WTC11 (cell line): ENCODE results near the gene PRKCE.

Experiments used
- CBFB ChIP-seq: sonication (generic); formaldehyde crosslinking; IDR thresholded peaks from 2 replicates; pipeline ENCODE4 v1.8.1; 2022; ENCODE audit warnings: mild to moderate bottlenecking, low read depth, missing genetic modification reagents
- CREB1 ChIP-seq: sonication (generic); formaldehyde crosslinking; IDR thresholded peaks from 2 replicates; pipeline ENCODE4 v1.8.0; 2023; ENCODE audit warnings: mild to moderate bottlenecking, missing genetic modification reagents
- CTCF ChIP-seq: fragments of 200-600 bp; IDR thresholded peaks from 2 replicates; pipeline ENCODE4 v1.8.0; 2022; ENCODE audit warnings: antibody characterized with exemption
- ESRRA ChIP-seq: sonication (generic); formaldehyde crosslinking; IDR thresholded peaks from 2 replicates; pipeline ENCODE4 v1.8.1; 2022; ENCODE audit warnings: mild to moderate bottlenecking, missing genetic modification reagents, borderline replicate concordance
- MLX ChIP-seq: sonication (generic); formaldehyde crosslinking; IDR thresholded peaks from 2 replicates; pipeline ENCODE4 v1.8.1; 2023; ENCODE audit warnings: mild to moderate bottlenecking, missing genetic modification reagents, moderate library complexity
- NFE2L1 ChIP-seq: sonication (generic); formaldehyde crosslinking; IDR thresholded peaks from 2 replicates; pipeline ENCODE4 v1.8.1; 2023; ENCODE audit warnings: missing genetic modification reagents
- NR3C1 ChIP-seq: sonication (generic); formaldehyde crosslinking; conservative IDR thresholded peaks from 2 replicates; pipeline ENCODE4 v1.8.1; 2023; ENCODE audit warnings: low read depth, mild to moderate bottlenecking, missing genetic modification reagents
- USF1 ChIP-seq: sonication (generic); formaldehyde crosslinking; IDR thresholded peaks from 2 replicates; pipeline ENCODE4 v1.8.0; 2022; ENCODE audit warnings: mild to moderate bottlenecking, missing genetic modification reagents
- ZNF121 ChIP-seq: sonication (generic); formaldehyde crosslinking; IDR thresholded peaks from 2 replicates; pipeline ENCODE4 v1.8.0; 2023; ENCODE audit warnings: missing genetic modification reagents

- TF ChIP-seq CTCF: no peak
- no peak for TF ChIP-seq ZNF121 (CRISPR knock-in tag)
- no peak for TF ChIP-seq NR3C1 (CRISPR knock-in tag)
- TF ChIP-seq MLX (CRISPR knock-in tag): no peak
- no peak for TF ChIP-seq USF1 (CRISPR knock-in tag)
- TF ChIP-seq CREB1: no peak
- no peak for TF ChIP-seq ESRRA (CRISPR knock-in tag)
- no peak for TF ChIP-seq CBFB (CRISPR knock-in tag)
- TF ChIP-seq NFE2L1 (CRISPR knock-in tag): no peak
These were observed 17.6 kb downstream of the PRKCE start for GRCh38 chr2:45669032-45669486.
